HG02642 (cell line): ENCODE data around the gene CENPV.
"Not testable (repeated sequence)": the region's sequence is repeated elsewhere in the genome, so short reads cannot be mapped to it uniquely, and the experiment has no call there.

Experiments used
- ATAC-seq: cut with Tn5 transposase; IDR thresholded peaks from one replicate; pipeline ENCODE4 v1.9.1; 2021; ENCODE audit warnings: mild to moderate bottlenecking; ENCODE audit not compliant: unreplicated experiment, poor library complexity

The CENPV gene

GRCh38 chr17:16353317-16354174 lies at the start of gene CENPV:
TSS of gene CENPV (minus strand) at chr17:16353469. CDS start at chr17:16353436, 33 bp downstream.
- peak; percentile 76 for ATAC-seq

GRCh38 chr17:16398270-16399267 lies 45.3 kb upstream of the CENPV start:
- peak; percentile 84 for ATAC-seq

- not testable (repeated sequence) for ATAC-seq
Measured at GRCh38 chr17:16396693-16397092, 43.4 kb upstream of the CENPV start.

GRCh38 chr17:16395887-16396286 lies 42.6 kb upstream of the CENPV start:
- not testable (repeated sequence) for ATAC-seq

- not testable (repeated sequence) for ATAC-seq
Measured at GRCh38 chr17:16392491-16392890, 39.2 kb upstream of the CENPV start.

- ATAC-seq, result no peak
Measured at GRCh38 chr17:16391451-16391850, 38.2 kb upstream of the CENPV start.

GRCh38 chr17:16386126-16386507 lies 32.8 kb upstream of the CENPV start:
- not testable (repeated sequence) for ATAC-seq

- no peak for ATAC-seq
Measured at GRCh38 chr17:16384557-16384956, 31.3 kb upstream of the CENPV start.

- no peak for ATAC-seq
Measured at GRCh38 chr17:16383772-16384287, 30.6 kb upstream of the CENPV start.

- no peak for ATAC-seq
Measured at GRCh38 chr17:16383216-16383615, 29.9 kb upstream of the CENPV start.

GRCh38 chr17:16381496-16381820 lies 28.2 kb upstream of the CENPV start:
- ATAC-seq, result peak; percentile 12

- ATAC-seq, result peak; percentile 91
Measured at GRCh38 chr17:16380640-16381495, 27.6 kb upstream of the CENPV start, which contains the start of gene UBB. TSS of gene UBB (plus strand) at chr17:16381091. CDS start at chr17:16381908, 817 bp downstream.

GRCh38 chr17:16379654-16380053 lies 26.4 kb upstream of the CENPV start:
- no peak for ATAC-seq

GRCh38 chr17:16378636-16379282 lies 25.5 kb upstream of the CENPV start:
- no peak for ATAC-seq

GRCh38 chr17:16377941-16378341 lies 24.7 kb upstream of the CENPV start:
- ATAC-seq, result no peak

GRCh38 chr17:16374146-16374938 lies 21.1 kb upstream of the CENPV start:
- no peak for ATAC-seq

- ATAC-seq, result no peak
Measured at GRCh38 chr17:16371742-16372141, 18.5 kb upstream of the CENPV start.

- ATAC-seq, result no peak
Measured at GRCh38 chr17:16364625-16365024, 11.4 kb upstream of the CENPV start.
